Activated naive CD4-positive, alpha-beta T cell treated with anti-CD3 and anti-CD28 coated beads, Interleukin-2, amount 50 U/mL, for 72 hours (primary cell): Measurements from ENCODE around the gene GMPPB. TPM values are rescaled to one million over a fixed set of nuclear protein-coding genes. Genes with fewer than 3 reads are reported as not detected.

Experiments
- ATAC-seq, 2 donors: fragments of 150-1000 bp; cut with Tn5 transposase; 2 replicates each; pipeline ENCODE4 v1.10.0; 2021; ENCODE audit warnings: mild to moderate bottlenecking in 2 of 2, moderate library complexity in 2 of 2
- DNase-seq, 2 donors: peaks; one replicate each; pipeline ENCODE4 v3.0.0; 2021 to 2022; ENCODE audit warnings: low spot score in 2 of 2
- H3K27ac Mint-ChIP-seq, 2 donors: one replicate each; pipeline ENCODE4 v1.8.0; 2022; ENCODE audit warnings: mild to moderate bottlenecking in 2 of 2, mixed read lengths in 2 of 2
- H3K36me3 Mint-ChIP-seq, 2 donors: one replicate each; pipeline ENCODE4 v1.8.0; 2022; ENCODE audit warnings: mixed read lengths in 2 of 2
- H3K9me3 Mint-ChIP-seq, 2 donors: one replicate each; pipeline ENCODE4 v1.8.0; 2022; ENCODE audit warnings: mixed read lengths in 2 of 2
- total RNA-seq, 2 donors: library from RNA; stranded (reverse); gene quantifications; one replicate each; pipeline ENCODE4 v1.2.3, GENCODE V29; 2022

The GMPPB gene
- total RNA-seq, 2 donors from 2014 or later = 29.9 to 31.6 TPM

GRCh38 chr3:49719214-49719884, 4.4 kb downstream of the GMPPB start, which contains the start of gene AMIGO3:
TSS of gene AMIGO3 (minus strand) at chr3:49719684. CDS start at chr3:49719465, 219 bp downstream.
- peak within 1 kb of the TSS; percentile 84 to 100 for H3K27ac Mint-ChIP-seq
- peaks cover 6% of the 10 kb centered on the region in 2 donors for H3K36me3 Mint-ChIP-seq
- ATAC-seq = peak; percentile 53 to 75

GRCh38 chr3:49718858-49719213, 4.9 kb downstream of the GMPPB start:
- no peak for ATAC-seq
- peaks cover 6% of the 10 kb centered on the region in 2 donors for H3K36me3 Mint-ChIP-seq
- peak in 1 of 2 donors; percentile 59 for DNase-seq
- H3K27ac Mint-ChIP-seq = peak overlapping the region in 1 of 2 donors; percentile 66
- H3K9me3 Mint-ChIP-seq = no peaks in the 10 kb centered on the region

More at GRCh38 chr3:49719214-49719884, 4.4 kb downstream of the GMPPB start, which contains the start of gene AMIGO3:
- H3K9me3 Mint-ChIP-seq = no peaks in the 10 kb centered on the region
- DNase-seq = peak; percentile 86 to 93

DNA sequence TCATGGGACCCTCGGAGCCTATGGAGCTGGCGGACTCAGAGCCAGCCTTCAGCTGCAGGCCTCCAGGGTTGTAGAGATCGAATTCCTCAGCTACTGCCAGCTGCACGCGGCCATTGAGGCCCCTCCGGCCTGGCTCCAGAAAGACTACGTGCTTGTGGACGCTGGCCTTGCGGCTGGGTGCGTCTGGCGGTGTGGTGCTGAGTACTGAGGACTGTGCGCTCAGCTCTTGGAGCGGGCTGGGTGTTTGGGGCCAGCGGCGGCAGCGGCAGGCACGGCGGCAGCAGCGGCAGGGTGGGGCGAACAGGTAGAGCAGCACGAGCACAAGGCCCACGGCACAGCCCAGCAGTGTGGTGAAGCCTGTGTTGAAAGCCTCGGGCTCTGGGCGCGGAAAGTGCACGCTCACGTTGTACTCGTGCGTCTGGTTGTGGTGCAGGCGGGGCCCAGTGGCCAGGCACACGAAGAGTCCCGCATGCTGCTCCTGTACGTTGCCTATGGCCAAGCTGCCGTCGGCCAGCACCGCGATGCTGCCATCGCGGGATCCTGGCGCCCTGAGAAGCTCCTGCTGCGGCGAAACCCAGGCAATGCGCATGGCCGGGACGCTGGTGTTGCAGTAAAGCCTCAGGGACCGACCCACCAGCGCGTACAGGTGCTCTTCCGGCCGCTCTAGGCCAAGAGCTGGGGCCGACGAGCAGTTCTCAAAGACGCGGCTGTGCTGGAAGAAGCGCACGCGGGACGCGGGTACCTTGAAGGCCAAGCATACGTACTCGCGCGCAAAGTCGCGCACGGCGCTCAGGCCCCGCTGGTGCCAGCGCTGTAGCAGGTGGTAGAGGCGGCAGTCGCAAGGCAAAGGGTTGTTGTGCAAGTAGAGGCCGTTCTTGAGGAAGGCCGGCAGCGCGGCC, 5.5 kb downstream of the GMPPB start:
- Mint-ChIP-seq H3K9me3 (no peaks in the 10 kb centered on the region), H3K27ac (peak overlapping the region in 1 of 2 donors; percentile 66), H3K36me3 (peaks cover 6% of the 10 kb centered on the region in 2 donors)
- ATAC-seq (no peak), DNase-seq (peak in 1 of 2 donors; percentile 50)

DNA sequence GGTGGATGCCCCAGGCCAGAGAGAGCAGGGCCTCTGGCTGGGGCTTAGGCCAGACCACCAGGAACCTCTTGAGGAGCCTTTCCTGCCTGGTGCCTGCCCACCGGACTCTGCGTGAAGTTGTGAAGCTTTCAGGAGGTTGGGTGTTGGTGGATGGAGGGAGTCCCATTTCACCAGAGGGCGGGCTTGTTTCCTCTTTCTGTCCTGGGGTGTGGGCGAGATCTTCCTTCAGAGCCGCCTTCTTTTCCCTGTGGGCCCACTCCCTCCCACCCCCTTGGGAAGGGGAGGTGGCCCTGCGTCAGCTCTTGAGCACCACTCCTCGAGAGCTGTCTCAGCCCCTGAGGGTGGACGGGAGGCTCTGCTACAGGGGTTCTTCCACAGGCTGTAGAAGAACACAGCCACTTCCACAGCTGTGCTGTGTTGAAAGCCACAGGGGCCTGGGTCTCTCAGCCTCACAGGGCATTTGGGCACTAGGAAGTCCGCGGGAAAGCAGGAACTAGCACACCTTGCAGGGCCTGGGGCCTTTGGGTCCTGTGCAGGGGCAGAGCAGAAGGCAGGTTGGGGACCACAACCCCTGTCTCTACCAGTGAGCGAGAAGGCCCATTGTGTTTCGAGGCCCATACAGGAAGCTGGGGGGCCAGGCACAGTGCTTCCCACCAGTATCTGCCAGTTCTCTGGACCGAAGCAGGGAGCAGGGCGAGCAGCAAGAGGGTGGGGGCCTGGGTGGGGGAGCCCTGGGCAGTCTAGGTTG, 6.4 kb downstream of the GMPPB start:
- no peaks in the 10 kb centered on the region for H3K9me3 Mint-ChIP-seq
- DNase-seq = peak in 1 of 2 donors; percentile 54
- peaks cover under 1% of the 10 kb centered on the region in 2 donors for H3K36me3 Mint-ChIP-seq
- no peak for ATAC-seq
- H3K27ac Mint-ChIP-seq = no peak overlapping the region

DNA sequence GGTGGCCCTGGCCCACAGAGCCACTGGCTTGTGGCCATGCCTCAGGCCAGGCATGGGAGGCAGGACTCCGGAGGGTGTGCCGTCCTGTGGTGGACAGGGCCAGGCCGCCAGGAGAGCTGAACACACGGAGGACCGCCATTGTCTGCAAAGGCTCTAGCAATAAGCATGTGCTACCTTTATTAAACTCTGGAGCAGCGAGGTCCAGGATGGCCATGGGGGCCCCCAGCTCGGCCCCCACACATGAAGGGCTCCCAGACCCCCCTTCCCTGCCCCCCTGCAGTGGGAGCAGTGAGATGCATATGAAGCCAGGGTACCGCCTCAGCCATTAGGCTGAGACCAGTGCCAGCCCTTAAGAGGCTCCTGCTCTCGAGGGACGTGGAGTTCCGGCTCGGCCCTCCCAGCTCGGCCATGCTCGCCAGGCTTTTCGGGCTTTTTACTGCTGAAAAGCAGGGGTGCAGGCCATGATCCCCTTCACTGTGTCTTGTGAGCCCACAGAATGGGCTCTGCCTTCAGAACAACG, 7.0 kb downstream of the GMPPB start:
- peak in 1 of 2 donors; percentile 54 for DNase-seq
- H3K9me3 Mint-ChIP-seq = no peaks in the 10 kb centered on the region
- ATAC-seq = no peak
- no peaks in the 10 kb centered on the region for H3K36me3 Mint-ChIP-seq
- H3K27ac Mint-ChIP-seq = no peak overlapping the region

GRCh38 chr3:49716169-49716568, 7.6 kb downstream of the GMPPB start:
- Mint-ChIP-seq H3K27ac (no peak overlapping the region), H3K36me3 (no peaks in the 10 kb centered on the region), H3K9me3 (no peaks in the 10 kb centered on the region)
- no peak for ATAC-seq
- DNase-seq = no peak

GRCh38 chr3:49715611-49716121, 8.1 kb downstream of the GMPPB start:
- no peaks in the 10 kb centered on the region for H3K9me3 Mint-ChIP-seq
- no peaks in the 10 kb centered on the region for H3K36me3 Mint-ChIP-seq
- ATAC-seq = no peak
- DNase-seq = peak in 1 of 2 donors; percentile 54
- H3K27ac Mint-ChIP-seq = peak overlapping the region; percentile 22 to 23

GRCh38 chr3:49714728-49715550, 8.8 kb downstream of the GMPPB start:
- peak overlapping the region; percentile 22 to 23 for H3K27ac Mint-ChIP-seq

DNA sequence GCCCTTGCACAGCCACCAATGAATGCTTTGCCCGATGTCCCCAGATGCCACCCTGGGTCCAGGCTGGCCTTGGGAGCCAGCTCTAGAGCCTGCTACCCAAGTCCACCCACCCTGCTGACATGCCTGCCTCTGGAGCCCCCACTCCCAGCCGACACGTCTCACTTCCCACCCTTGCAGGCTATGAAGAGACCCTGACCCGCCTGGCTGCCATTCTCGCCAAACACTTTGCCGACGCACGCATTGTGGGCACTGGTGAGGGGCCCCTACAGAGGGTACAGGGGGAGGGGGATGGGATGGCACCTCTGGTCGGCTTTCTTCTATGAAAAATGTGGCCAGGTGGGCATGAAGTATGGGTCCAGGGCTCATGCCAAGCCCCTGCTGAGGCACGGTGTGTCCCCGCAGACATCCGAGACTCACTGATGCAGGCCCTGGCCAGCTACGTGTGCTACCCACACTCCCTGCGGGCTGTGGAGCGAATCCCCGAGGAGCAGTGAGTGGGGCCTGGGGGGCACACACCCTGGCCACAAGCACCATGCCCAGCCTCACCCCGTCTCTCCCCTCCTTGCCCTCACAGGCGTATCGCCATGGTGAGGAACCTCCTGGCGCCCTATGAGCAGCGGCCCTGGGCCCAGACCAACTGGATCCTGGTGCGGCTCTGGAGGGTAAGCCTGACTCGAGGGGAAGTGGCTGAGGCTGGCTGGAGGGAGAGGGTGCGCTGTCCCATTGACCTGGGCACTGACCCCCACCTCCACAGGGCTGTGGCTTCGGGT, 10.2 kb downstream of the GMPPB start:
- no peak for ATAC-seq
- no peak overlapping the region for H3K27ac Mint-ChIP-seq
- no peaks in the 10 kb centered on the region for H3K36me3 Mint-ChIP-seq
- DNase-seq = peak in 1 of 2 donors; percentile 54
- H3K9me3 Mint-ChIP-seq = no peaks in the 10 kb centered on the region

More at GRCh38 chr3:49714728-49715550, 8.8 kb downstream of the GMPPB start:
- Mint-ChIP-seq H3K9me3 (no peaks in the 10 kb centered on the region), H3K36me3 (no peaks in the 10 kb centered on the region)
- DNase-seq (peak in 1 of 2 donors; percentile 54), ATAC-seq (no peak)

GRCh38 chr3:49712631-49713317, 11.0 kb downstream of the GMPPB start:
- no peak for DNase-seq
- no peaks in the 10 kb centered on the region for H3K36me3 Mint-ChIP-seq
- H3K9me3 Mint-ChIP-seq = no peaks in the 10 kb centered on the region
- no peak for ATAC-seq
- H3K27ac Mint-ChIP-seq = no peak overlapping the region

DNA sequence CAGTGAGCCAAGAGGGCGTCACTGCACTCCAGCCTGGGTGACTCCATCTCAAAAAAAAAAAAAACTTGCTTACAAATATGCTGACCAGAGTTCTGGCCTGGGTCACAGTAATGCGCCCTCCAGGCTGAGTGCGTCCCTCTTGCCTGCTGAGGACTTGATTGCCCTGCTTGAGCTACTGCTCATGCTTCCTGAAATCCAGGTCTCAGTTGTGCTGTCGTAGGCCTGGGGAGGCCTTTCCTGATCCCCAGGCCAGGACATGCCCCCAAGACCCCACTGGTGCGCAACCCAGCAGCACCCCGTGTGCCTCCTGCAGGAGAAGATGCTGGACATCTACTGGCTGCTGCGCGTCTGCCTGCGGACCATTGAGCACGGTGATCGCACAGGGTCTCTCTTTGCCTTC, 11.6 kb downstream of the GMPPB start:
- peak overlapping the region in 1 of 2 donors; percentile 8 for H3K27ac Mint-ChIP-seq
- H3K9me3 Mint-ChIP-seq = no peaks in the 10 kb centered on the region
- no peak for DNase-seq
- ATAC-seq = no peak
- no peaks in the 10 kb centered on the region for H3K36me3 Mint-ChIP-seq

DNA sequence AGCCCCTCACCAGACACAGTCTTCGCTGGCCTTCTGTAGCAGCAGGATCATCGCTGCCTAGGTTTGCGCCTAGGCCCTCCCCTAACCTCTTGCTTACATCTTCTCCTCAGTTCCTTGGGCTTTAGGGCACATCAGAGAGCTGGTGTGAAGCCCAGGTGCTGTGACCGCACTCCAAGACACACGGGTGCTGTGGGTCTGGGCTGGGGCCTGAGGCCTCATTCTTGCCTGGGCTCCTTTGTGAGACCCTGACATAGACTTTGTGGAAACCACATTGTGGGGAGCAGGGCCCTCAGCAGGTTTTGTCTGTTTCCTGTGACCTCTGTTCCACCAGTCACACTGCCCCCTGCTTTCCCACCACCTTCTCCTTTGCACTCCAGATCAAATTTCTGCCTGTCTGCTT, 12.3 kb downstream of the GMPPB start:
- DNase-seq (no peak), ATAC-seq (no peak)
- H3K36me3 Mint-ChIP-seq = no peaks in the 10 kb centered on the region
- peak overlapping the region; percentile 8 to 37 for H3K27ac Mint-ChIP-seq
- H3K9me3 Mint-ChIP-seq = no peaks in the 10 kb centered on the region

- ATAC-seq (no peak), DNase-seq (no peak)
- no peak overlapping the region for H3K27ac Mint-ChIP-seq
- no peaks in the 10 kb centered on the region for H3K9me3 Mint-ChIP-seq
- no peaks in the 10 kb centered on the region for H3K36me3 Mint-ChIP-seq
Measured at GRCh38 chr3:49709852-49710251, 13.9 kb downstream of the GMPPB start.

DNA sequence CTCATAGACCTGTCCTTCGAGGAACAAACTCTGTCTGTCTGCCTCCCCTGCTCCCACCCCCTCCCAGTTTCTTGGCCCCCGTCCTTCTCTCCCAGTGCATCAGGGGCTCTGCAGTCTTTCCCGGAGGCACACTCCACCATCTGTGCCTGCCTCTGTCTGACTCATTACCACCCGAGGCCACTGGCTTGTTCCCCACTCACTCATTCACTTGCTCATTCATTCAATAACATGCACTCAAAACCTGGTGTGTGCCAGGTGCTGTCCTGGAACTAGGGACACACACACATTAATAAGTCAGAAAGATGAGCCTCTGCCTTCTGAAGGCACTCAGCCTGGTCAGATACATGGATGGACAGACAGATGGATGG, 16.7 kb downstream of the GMPPB start:
- Mint-ChIP-seq H3K9me3 (no peaks in the 10 kb centered on the region), H3K27ac (no peak overlapping the region), H3K36me3 (no peaks in the 10 kb centered on the region)
- ATAC-seq = no peak
- no peak for DNase-seq
